ENCODE results near the gene TNS1. TPM values are rescaled to one million over a fixed set of nuclear protein-coding genes. Genes with fewer than 3 reads are reported as not detected.

Gene TNS1
- total RNA-seq, 2 donors from 2014 or later = 3.3 to 4.2 TPM

GRCh38 chr2:217951091-217951490, 51.7 kb downstream of the TNS1 start:
- Histone ChIP-seq H3K9me3 (ENCODE audit: control insufficient read depth, low read length) (no peaks in the 10 kb centered on the region), H3K4me1 (ENCODE audit: control insufficient read depth, insufficient read depth, low read length) (no peaks in the 10 kb centered on the region), H3K27me3 (ENCODE audit: control insufficient read depth, insufficient read depth, low read length, poor library complexity, severe bottlenecking) (no peaks in the 10 kb centered on the region), H3K4me3 (ENCODE audit: low read length) (no peak overlapping the region), H3K9ac (ENCODE audit: extremely low read depth, low read length, poor library complexity, severe bottlenecking) (no peak overlapping the region), H3K27ac (ENCODE audit: low read depth, low read length) (no peak overlapping the region), H3K36me3 (ENCODE audit: control insufficient read depth, insufficient read depth, low read length) (no peaks in the 10 kb centered on the region)
- TF ChIP-seq, protein P1, sequence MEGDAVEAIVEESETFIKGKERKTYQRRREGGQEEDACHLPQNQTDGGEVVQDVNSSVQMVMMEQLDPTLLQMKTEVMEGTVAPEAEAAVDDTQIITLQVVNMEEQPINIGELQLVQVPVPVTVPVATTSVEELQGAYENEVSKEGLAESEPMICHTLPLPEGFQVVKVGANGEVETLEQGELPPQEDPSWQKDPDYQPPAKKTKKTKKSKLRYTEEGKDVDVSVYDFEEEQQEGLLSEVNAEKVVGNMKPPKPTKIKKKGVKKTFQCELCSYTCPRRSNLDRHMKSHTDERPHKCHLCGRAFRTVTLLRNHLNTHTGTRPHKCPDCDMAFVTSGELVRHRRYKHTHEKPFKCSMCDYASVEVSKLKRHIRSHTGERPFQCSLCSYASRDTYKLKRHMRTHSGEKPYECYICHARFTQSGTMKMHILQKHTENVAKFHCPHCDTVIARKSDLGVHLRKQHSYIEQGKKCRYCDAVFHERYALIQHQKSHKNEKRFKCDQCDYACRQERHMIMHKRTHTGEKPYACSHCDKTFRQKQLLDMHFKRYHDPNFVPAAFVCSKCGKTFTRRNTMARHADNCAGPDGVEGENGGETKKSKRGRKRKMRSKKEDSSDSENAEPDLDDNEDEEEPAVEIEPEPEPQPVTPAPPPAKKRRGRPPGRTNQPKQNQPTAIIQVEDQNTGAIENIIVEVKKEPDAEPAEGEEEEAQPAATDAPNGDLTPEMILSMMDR (conservative IDR thresholded peaks at IDR 0.05) = no peak
- 90 to 97% methylated on average over 4 of the region's 4 CpGs for WGBS, 2 experiments (ENCODE audit: insufficient coverage in 1 of 2, insufficient read length in 1 of 2)
- Mint-ChIP-seq H3K36me3 (ENCODE audit: low read depth) (no peaks in the 10 kb centered on the region), H3K4me3 (no peak overlapping the region), H3K4me1 (peaks cover 27% of the 10 kb centered on the region), H3K9me3 (no peaks in the 10 kb centered on the region), H3K27ac (no peak overlapping the region), H3K27me3 (ENCODE audit: insufficient read depth) (peaks cover 9% of the 10 kb centered on the region)
- DNase-seq = no peak

DNA sequence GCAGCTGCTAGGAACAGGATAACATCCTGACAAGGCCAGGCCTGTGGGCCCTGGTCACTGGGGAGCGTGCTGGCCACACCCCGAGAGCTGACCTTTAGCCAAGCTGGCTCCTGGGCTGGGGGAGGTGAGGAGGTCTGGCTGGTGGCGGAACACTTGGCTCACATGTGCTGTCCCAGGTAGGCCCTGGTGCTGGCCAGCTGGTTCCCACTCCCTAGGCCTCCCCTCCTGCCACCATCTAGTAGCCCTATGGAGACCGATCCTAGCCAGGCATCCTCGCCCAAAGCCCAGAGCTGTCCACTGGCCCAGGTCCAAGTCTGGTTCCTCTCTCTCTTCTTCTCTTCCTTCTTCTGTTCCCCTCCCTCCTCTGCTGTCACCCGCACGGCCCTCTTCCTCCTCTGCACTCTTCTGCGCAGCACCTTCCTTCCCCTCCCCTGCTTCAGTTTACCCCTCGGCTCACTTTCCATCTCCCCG, 52.4 kb downstream of the TNS1 start:
- Mint-ChIP-seq H3K36me3 (ENCODE audit: low read depth) (no peaks in the 10 kb centered on the region), H3K27me3 (ENCODE audit: insufficient read depth) (peaks cover 12% of the 10 kb centered on the region), H3K4me3 (no peak overlapping the region), H3K27ac (no peak overlapping the region), H3K4me1 (peaks cover 24% of the 10 kb centered on the region), H3K9me3 (no peaks in the 10 kb centered on the region)
- Histone ChIP-seq H3K27ac (ENCODE audit: low read depth, low read length) (no peak overlapping the region), H3K27me3 (ENCODE audit: control insufficient read depth, insufficient read depth, low read length, poor library complexity, severe bottlenecking) (no peaks in the 10 kb centered on the region), H3K9me3 (ENCODE audit: control insufficient read depth, low read length) (no peaks in the 10 kb centered on the region), H3K4me3 (ENCODE audit: low read length) (no peak overlapping the region), H3K4me1 (ENCODE audit: control insufficient read depth, insufficient read depth, low read length) (no peaks in the 10 kb centered on the region), H3K36me3 (ENCODE audit: control insufficient read depth, insufficient read depth, low read length) (no peaks in the 10 kb centered on the region), H3K9ac (ENCODE audit: extremely low read depth, low read length, poor library complexity, severe bottlenecking) (no peak overlapping the region)
- no peak for DNase-seq
- TF ChIP-seq, protein P1 (conservative IDR thresholded peaks at IDR 0.05) = no peak
- 86 to 91% methylated on average over 6 to 10 of the region's 10 CpGs for WGBS, 2 experiments (ENCODE audit: insufficient coverage in 1 of 2, insufficient read length in 1 of 2)

DNA sequence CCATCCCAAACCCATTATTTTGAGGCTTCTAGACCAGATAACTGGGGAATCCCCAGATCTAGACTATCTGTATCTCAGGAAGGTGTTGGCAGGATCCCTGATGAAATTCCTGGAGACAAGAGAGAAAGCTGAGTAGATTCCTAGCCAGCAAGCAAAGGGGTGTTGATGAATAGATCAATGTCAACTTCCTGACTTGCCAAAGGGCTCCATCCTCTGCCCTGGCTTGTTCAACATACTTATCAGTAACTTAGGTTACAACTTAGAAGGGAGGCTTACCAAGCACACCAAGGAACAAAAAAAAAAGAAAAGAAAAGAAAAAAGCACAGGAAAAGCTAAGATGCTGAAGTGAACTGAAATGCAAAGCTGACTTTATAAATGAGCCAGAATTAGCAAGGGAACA, 53.3 kb downstream of the TNS1 start:
- Histone ChIP-seq H3K4me3 (ENCODE audit: low read length) (no peak overlapping the region), H3K9me3 (ENCODE audit: control insufficient read depth, low read length) (no peaks in the 10 kb centered on the region), H3K27me3 (ENCODE audit: control insufficient read depth, insufficient read depth, low read length, poor library complexity, severe bottlenecking) (no peaks in the 10 kb centered on the region), H3K27ac (ENCODE audit: low read depth, low read length) (no peak overlapping the region), H3K4me1 (ENCODE audit: control insufficient read depth, insufficient read depth, low read length) (no peaks in the 10 kb centered on the region), H3K9ac (ENCODE audit: extremely low read depth, low read length, poor library complexity, severe bottlenecking) (no peak overlapping the region), H3K36me3 (ENCODE audit: control insufficient read depth, insufficient read depth, low read length) (no peaks in the 10 kb centered on the region)
- H3K4me3 Mint-ChIP-seq = no peak overlapping the region
- DNase-seq = no peak
- H3K27me3 Mint-ChIP-seq (ENCODE audit: insufficient read depth) = peaks cover 12% of the 10 kb centered on the region
- H3K27ac Mint-ChIP-seq = no peak overlapping the region
- H3K36me3 Mint-ChIP-seq (ENCODE audit: low read depth) = no peaks in the 10 kb centered on the region
- no peaks in the 10 kb centered on the region for H3K9me3 Mint-ChIP-seq
- TF ChIP-seq, protein P1 (conservative IDR thresholded peaks at IDR 0.05) = no peak
- peaks cover 21% of the 10 kb centered on the region for H3K4me1 Mint-ChIP-seq
